GM23338 (cell line): Measurements from ENCODE around the gene DYNLT2B. TPM values are rescaled to one million over a fixed set of nuclear protein-coding genes. Genes with fewer than 3 reads are reported as not detected.

Experiments
- ATAC-seq: fragments of 200-7000 bp; cut with Tn5 transposase; 3 replicates; pipeline ENCODE4 v1.9.1; 2020
- DNase-seq: peaks from one replicate; pipeline ENCODE4 v3.0.0-alpha.2; 2015; ENCODE audit warnings: low spot score
- H2AFZ ChIP-seq: fragments of 200-600 bp; sonication (generic); 2 replicates; pipeline ENCODE4 v1.8.0; 2016; ENCODE audit warnings: antibody characterized with exemption, mild to moderate bottlenecking, moderate library complexity
- H3F3A ChIP-seq: fragments of 200-600 bp; sonication (generic); replicated peaks from 2 replicates; pipeline ENCODE4 v1.8.0; 2017; ENCODE audit warnings: antibody characterized with exemption, mixed run types, low read depth
- H3K27ac ChIP-seq: fragments of 200-600 bp; sonication (generic); 2 replicates; pipeline ENCODE4 v1.6.1; 2016; ENCODE audit warnings: low read depth
- H3K27me3 ChIP-seq: fragments of 200-600 bp; sonication (generic); 2 replicates; pipeline ENCODE4 v1.8.0; 2016; ENCODE audit warnings: mild to moderate bottlenecking, mixed run types, moderate library complexity; ENCODE audit not compliant: insufficient read depth
- H3K36me3 ChIP-seq: fragments of 200-600 bp; sonication (generic); 2 replicates; pipeline ENCODE4 v1.8.0; 2016; ENCODE audit warnings: mild to moderate bottlenecking; ENCODE audit not compliant: insufficient read depth
- H3K4me1 ChIP-seq: fragments of 200-600 bp; sonication (generic); 2 replicates; pipeline ENCODE4 v1.8.0; 2016; ENCODE audit warnings: mild to moderate bottlenecking, moderate library complexity; ENCODE audit not compliant: insufficient read depth
- H3K4me2 ChIP-seq: fragments of 200-600 bp; sonication (generic); 2 replicates; pipeline ENCODE4 v1.7.1; 2017; ENCODE audit warnings: mixed run types
- H3K4me3 ChIP-seq: fragments of 200-600 bp; sonication (generic); 2 replicates; pipeline ENCODE4 v1.6.1; 2016; ENCODE audit warnings: mixed run types
- H3K79me2 ChIP-seq: fragments of 200-600 bp; sonication (generic); replicated peaks from 2 replicates; pipeline ENCODE4 v1.8.0; 2017; ENCODE audit warnings: mild to moderate bottlenecking; ENCODE audit not compliant: insufficient read depth
- H3K9me2 ChIP-seq: fragments of 200-600 bp; sonication (generic); 2 replicates; pipeline ENCODE4 v1.8.0; 2017; ENCODE audit not compliant: insufficient read depth
- H4K20me1 ChIP-seq: fragments of 200-600 bp; sonication (generic); replicated peaks from 2 replicates; pipeline ENCODE4 v1.8.0; 2017; ENCODE audit warnings: mild to moderate bottlenecking; ENCODE audit not compliant: insufficient read depth
- H3K27ac Mint-ChIP-seq: 2 replicates; pipeline ENCODE4 v1.8.0; 2020; ENCODE audit warnings: inconsistent platforms, mild to moderate bottlenecking, moderate library complexity, mixed read lengths
- H3K27me3 Mint-ChIP-seq: 3 replicates; pipeline ENCODE4 v1.8.0; 2022; ENCODE audit warnings: low read depth, mild to moderate bottlenecking, moderate library complexity, mixed read lengths, inconsistent platforms; ENCODE audit not compliant: insufficient read depth, poor library complexity
- H3K36me3 Mint-ChIP-seq: 3 replicates; pipeline ENCODE4 v1.8.0; 2021; ENCODE audit warnings: low read depth, mild to moderate bottlenecking, inconsistent platforms, moderate library complexity, mixed read lengths
- H3K4me1 Mint-ChIP-seq: 3 replicates; pipeline ENCODE4 v1.8.0; 2020; ENCODE audit warnings: mild to moderate bottlenecking, inconsistent platforms, mixed read lengths
- H3K4me3 Mint-ChIP-seq: 3 replicates; pipeline ENCODE4 v1.8.0; 2021; ENCODE audit warnings: moderate library complexity, mild to moderate bottlenecking, inconsistent platforms, mixed read lengths
- H3K9me3 Mint-ChIP-seq: 3 replicates; pipeline ENCODE4 v1.8.0; 2020; ENCODE audit warnings: moderate library complexity, mild to moderate bottlenecking, inconsistent platforms, mixed read lengths
- CTCF ChIP-seq, 2 experiments: fragments of 200-600 bp in 1 of 2; sonication (generic) in 1 of 2; conservative IDR thresholded peaks; 2 replicates each; pipeline versions ENCODE4 v1.5.1 to v1.6.1; 2016 to 2017; ENCODE audit warnings: antibody characterized with exemption in 2 of 2, low read depth in 2 of 2, mild to moderate bottlenecking in 2 of 2, moderate library complexity in 1 of 2
- ETS1 ChIP-seq: IDR thresholded peaks from 2 replicates; pipeline ENCODE4 v1.6.1; 2016; ENCODE audit warnings: antibody characterized with exemption
- EZH2 ChIP-seq: fragments of 200-600 bp; sonication (generic); IDR thresholded peaks from one replicate; pipeline ENCODE4 v1.8.0; 2017; ENCODE audit warnings: antibody characterized with exemption, mild to moderate bottlenecking, low read depth; ENCODE audit not compliant: unreplicated experiment
- EZH2phosphoT487 ChIP-seq: fragments of 200-600 bp; sonication (generic); IDR thresholded peaks from one replicate; pipeline ENCODE4 v1.8.1; 2018; ENCODE audit warnings: antibody characterized with exemption; ENCODE audit not compliant: unreplicated experiment
- JUNB ChIP-seq: IDR thresholded peaks from one replicate; pipeline ENCODE4 v1.6.1; 2016; ENCODE audit warnings: antibody characterized with exemption; ENCODE audit not compliant: unreplicated experiment
- NANOG ChIP-seq: IDR thresholded peaks from 2 replicates; pipeline ENCODE4 v1.6.1; 2016; ENCODE audit warnings: antibody characterized with exemption, borderline replicate concordance
- POLR2AphosphoS5 ChIP-seq: IDR thresholded peaks from 2 replicates; pipeline ENCODE4 v1.6.1; 2016; ENCODE audit warnings: antibody characterized with exemption, low read depth
- REST ChIP-seq: IDR thresholded peaks from one replicate; pipeline ENCODE4 v1.6.1; 2018; ENCODE audit warnings: antibody characterized with exemption; ENCODE audit not compliant: unreplicated experiment
- STAT1 ChIP-seq: IDR thresholded peaks from one replicate; pipeline ENCODE4 v1.6.1; 2016; ENCODE audit warnings: antibody characterized with exemption; ENCODE audit not compliant: unreplicated experiment
- ZNF114 ChIP-seq: fragments of 250-450 bp; sonication (Bioruptor Pico); IDR thresholded peaks from 2 replicates; pipeline ENCODE4 v1.5.0; 2020; ENCODE audit warnings: mild to moderate bottlenecking, moderate library complexity
- polyA plus RNA-seq: library from polyadenylated mRNA; unstranded; fragments of >200 nt; fragmentation: Nextera tagmentation; extraction: Ambion mirVana; gene quantifications from 2 replicates; pipeline ENCODE4 v1.2.1, GENCODE V29; 2016
- total RNA-seq: library from RNA; depleted of rRNA; stranded (reverse); fragments of >200 nt; shearing (Covaris generic); gene quantifications from 2 replicates; pipeline ENCODE4 v1.2.3, GENCODE V29; 2014

Gene DYNLT2B
- total and polyA plus RNA-seq, 2 experiments from 2014 or later, result 11.3 to 42.7 TPM

GRCh38 chr3:196284396-196284795 lies 33.6 kb downstream of the DYNLT2B start:
- Mint-ChIP-seq H3K36me3 (no peaks in the 10 kb centered on the region), H3K27ac (no peak overlapping the region), H3K4me1 (peaks cover 26% of the 10 kb centered on the region), H3K4me3 (no peak overlapping the region), H3K9me3 (no peaks in the 10 kb centered on the region), H3K27me3 (peaks cover 6% of the 10 kb centered on the region)
- H4K20me1 ChIP-seq, result no peaks in the 10 kb centered on the region
- no peaks in the 10 kb centered on the region for H3K27me3 ChIP-seq
- H3K27ac ChIP-seq, result no peak overlapping the region
- no peak overlapping the region for H2AFZ ChIP-seq
- H3K79me2 ChIP-seq, result peaks cover 59% of the 10 kb centered on the region
- no peak for TF ChIP-seq STAT1
- 0 out of 2 replicates have a peak overlapping the region, but pooled peaks have one; percentile 11 for H3K4me2 ChIP-seq
- DNase-seq (no peak), ATAC-seq (no peak)
- no peak overlapping the region for H3K4me3 ChIP-seq
- H3K36me3 ChIP-seq, result no peaks in the 10 kb centered on the region
- H3F3A ChIP-seq, result peaks cover 4% of the 10 kb centered on the region; the same call in 1 of the 2 replicates
- H3K4me1 ChIP-seq, result peaks cover 12% of the 10 kb centered on the region
- H3K9me2 ChIP-seq, result no peaks in the 10 kb centered on the region

- H3K36me3 ChIP-seq, result no peaks in the 10 kb centered on the region
- Mint-ChIP-seq H3K4me1 (peaks cover 23% of the 10 kb centered on the region), H3K27ac (no peak overlapping the region), H3K27me3 (no peaks in the 10 kb centered on the region), H3K36me3 (peaks cover 8% of the 10 kb centered on the region; the same call in 1 of the 3 replicates), H3K9me3 (no peaks in the 10 kb centered on the region), H3K4me3 (no peak overlapping the region)
- no peak overlapping the region for H3K4me2 ChIP-seq
- H4K20me1 ChIP-seq, result no peaks in the 10 kb centered on the region
- TF ChIP-seq POLR2AphosphoS5, result no peak
- no peak for TF ChIP-seq CTCF (conservative IDR thresholded peaks at IDR 0.05; ENCODE audit: low read depth in 2 of 2)
- no peak for TF ChIP-seq ZNF114
- no peak for TF ChIP-seq ETS1
- no peak for TF ChIP-seq JUNB
- no peak for TF ChIP-seq EZH2phosphoT487
- TF ChIP-seq NANOG, result no peak
- no peak for TF ChIP-seq EZH2
- TF ChIP-seq STAT1, result no peak
- TF ChIP-seq REST, result no peak
- H3K4me1 ChIP-seq, result peaks cover 14% of the 10 kb centered on the region
- no peak overlapping the region for H3K27ac ChIP-seq
- peaks cover 3% of the 10 kb centered on the region; the same call in 1 of the 2 replicates for H3F3A ChIP-seq
- H3K27me3 ChIP-seq, result no peaks in the 10 kb centered on the region
- ATAC-seq, result no peak
- H2AFZ ChIP-seq, result no peak overlapping the region
- no peak overlapping the region for H3K4me3 ChIP-seq
- no peaks in the 10 kb centered on the region for H3K9me2 ChIP-seq
- peaks cover 72% of the 10 kb centered on the region for H3K79me2 ChIP-seq
- DNase-seq, result no peak
Measured at GRCh38 chr3:196281962-196282361, 36.1 kb downstream of the DYNLT2B start.
